SU-DHL-6 (cell line): ENCODE results near the gene WDR5.

ENCODE experiments used
- CTCF ChIP-seq: fragments of 200-600 bp; sonication (generic); IDR thresholded peaks from one replicate; pipeline ENCODE4 v1.5.1; 2017; ENCODE audit warnings: antibody characterized with exemption, mild to moderate bottlenecking, low read length, moderate library complexity; ENCODE audit not compliant: insufficient read depth, poor library complexity, severe bottlenecking
- EZH2phosphoT487 ChIP-seq: fragments of 200-600 bp; sonication (generic), shearing (Covaris generic); conservative IDR thresholded peaks from 2 replicates; pipeline ENCODE4 v1.6.1; 2018; ENCODE audit warnings: mild to moderate bottlenecking, antibody characterized with exemption, low read length, moderate library complexity, mixed read lengths

GRCh38 chr9:134141906-134142305 lies 6.0 kb downstream of the WDR5 start:
- TF ChIP-seq CTCF (no peak), EZH2phosphoT487 (no peak)
